Astrocyte (in vitro differentiated cells and primary cell): ENCODE data around the gene MKS1. TPM values are rescaled to one million over a fixed set of nuclear protein-coding genes. Genes with fewer than 3 reads are reported as not detected.

Experiments used
- DNase-seq: peaks from one replicate; pipeline ENCODE4 v3.0.0-alpha.2; 2010; ENCODE audit warnings: low read depth
- FAIRE-seq: peaks from 2 replicates; lab custom pipeline; 2011; peaks lifted over from hg19 to GRCh38; lab: Jason Lieb, UNC
- H2AFZ ChIP-seq: 2 replicates; pipeline ENCODE4 v1.6.0; 2012; ENCODE audit warnings: low read depth, low read length, inconsistent platforms
- H3K27ac ChIP-seq: 2 replicates; pipeline ENCODE4 v1.5.1; 2011; ENCODE audit warnings: low read depth, low read length, inconsistent platforms
- H3K27me3 ChIP-seq: 2 replicates; pipeline ENCODE4 v1.6.0; 2011; ENCODE audit warnings: low read length, inconsistent platforms; ENCODE audit not compliant: insufficient read depth
- H3K36me3 ChIP-seq: 2 replicates; pipeline ENCODE4 v1.5.1; 2011; ENCODE audit warnings: low read length, inconsistent platforms; ENCODE audit not compliant: insufficient read depth
- H3K4me1 ChIP-seq: 2 replicates; pipeline ENCODE4 v1.5.1; 2011; ENCODE audit warnings: low read length, inconsistent platforms; ENCODE audit not compliant: insufficient read depth
- H3K4me2 ChIP-seq: 2 replicates; pipeline ENCODE4 v1.6.0; 2012; ENCODE audit warnings: low read length, inconsistent platforms
- H3K4me3 ChIP-seq: 2 replicates; pipeline ENCODE4 v1.5.1; 2011; ENCODE audit warnings: low read depth, mild to moderate bottlenecking, low read length, inconsistent platforms; ENCODE audit not compliant: insufficient read depth
- H3K79me2 ChIP-seq: 2 replicates; pipeline ENCODE4 v1.6.0; 2012; ENCODE audit warnings: mild to moderate bottlenecking, low read length, inconsistent platforms; ENCODE audit not compliant: insufficient read depth
- H3K9ac ChIP-seq: 2 replicates; pipeline ENCODE4 v1.6.0; 2012; ENCODE audit warnings: mild to moderate bottlenecking, low read length, inconsistent platforms
- H3K9me3 ChIP-seq: 2 replicates; pipeline ENCODE4 v1.5.1; 2012; ENCODE audit warnings: low read depth, mild to moderate bottlenecking, low read length, inconsistent platforms; ENCODE audit not compliant: insufficient read depth
- H4K20me1 ChIP-seq: 2 replicates; pipeline ENCODE4 v1.6.0; 2012; ENCODE audit warnings: low read length, inconsistent platforms; ENCODE audit not compliant: insufficient read depth
- H3K27ac Mint-ChIP-seq: one replicate; pipeline ENCODE4 v1.8.0; 2021; ENCODE audit warnings: mild to moderate bottlenecking, mixed read lengths; ENCODE audit not compliant: unreplicated experiment
- H3K27me3 Mint-ChIP-seq: one replicate; pipeline ENCODE4 v1.8.0; 2021; ENCODE audit warnings: low read depth, mixed read lengths; ENCODE audit not compliant: unreplicated experiment
- H3K36me3 Mint-ChIP-seq: one replicate; pipeline ENCODE4 v1.8.0; 2021; ENCODE audit warnings: low read depth, mixed read lengths; ENCODE audit not compliant: unreplicated experiment
- H3K4me1 Mint-ChIP-seq: one replicate; pipeline ENCODE4 v1.8.0; 2021; ENCODE audit warnings: low read depth, mixed read lengths; ENCODE audit not compliant: unreplicated experiment
- H3K4me3 Mint-ChIP-seq: one replicate; pipeline ENCODE4 v1.8.0; 2021; ENCODE audit warnings: mild to moderate bottlenecking, moderate library complexity, mixed read lengths; ENCODE audit not compliant: unreplicated experiment
- H3K9me3 Mint-ChIP-seq: one replicate; pipeline ENCODE4 v1.8.0; 2021; ENCODE audit warnings: mild to moderate bottlenecking, mixed read lengths; ENCODE audit not compliant: unreplicated experiment
- EZH2 ChIP-seq: IDR thresholded peaks from 2 replicates; pipeline ENCODE4 v1.6.1; 2012; ENCODE audit warnings: mild to moderate bottlenecking, low read length, inconsistent platforms; ENCODE audit not compliant: insufficient read depth
- total RNA-seq: library from RNA; stranded (reverse); gene quantifications from 2 replicates; pipeline ENCODE4 v1.2.1, GENCODE V29; 2021
- TF ChIP-seq, protein P1 (sequence below): IDR thresholded peaks from 2 replicates; pipeline ENCODE4 v1.5.1; 2011; ENCODE audit warnings: low read depth, mild to moderate bottlenecking, inconsistent platforms, low read length, moderate library complexity; ENCODE audit not compliant: insufficient read depth

Gene MKS1
- total RNA-seq, 1 donor from 2014 or later, result 12.0 TPM

DNA sequence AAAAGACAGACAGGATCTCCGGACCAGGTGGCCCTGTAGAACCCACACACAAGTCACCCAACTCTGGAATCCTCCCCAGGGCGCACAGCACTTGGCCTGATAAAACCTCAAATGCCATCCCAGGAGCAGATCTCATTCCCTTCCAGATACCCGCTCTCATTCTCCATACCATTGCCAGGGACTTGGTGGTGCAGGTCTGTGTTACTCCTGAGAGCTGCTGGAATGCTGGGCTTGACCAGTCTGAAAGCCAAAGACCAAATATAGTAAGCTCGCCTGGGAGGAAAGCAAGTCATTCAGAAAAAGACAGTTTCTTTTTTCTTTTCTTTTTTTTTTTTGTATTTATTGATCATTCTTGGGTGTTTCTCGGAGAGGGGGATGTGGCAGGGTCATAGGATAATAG, 10.7 kb downstream of the MKS1 start:
- Histone ChIP-seq H3K9me3 (no peaks in the 10 kb centered on the region), H3K4me1 (no peaks in the 10 kb centered on the region), H3K4me3 (no peak overlapping the region), H3K79me2 (no peaks in the 10 kb centered on the region), H3K4me2 (no peak overlapping the region), H4K20me1 (no peaks in the 10 kb centered on the region), H3K27me3 (no peaks in the 10 kb centered on the region), H3K27ac (no peak overlapping the region), H2AFZ (no peak overlapping the region), H3K36me3 (peaks cover 7% of the 10 kb centered on the region), H3K9ac (no peak overlapping the region)
- H3K36me3 Mint-ChIP-seq, result peaks cover 23% of the 10 kb centered on the region
- no peak overlapping the region for H3K27ac Mint-ChIP-seq
- DNase-seq (no peak), FAIRE-seq (no peak)
- no peaks in the 10 kb centered on the region for H3K9me3 Mint-ChIP-seq
- H3K4me3 Mint-ChIP-seq, result no peak overlapping the region
- TF ChIP-seq EZH2, result no peak
- TF ChIP-seq, protein P1, sequence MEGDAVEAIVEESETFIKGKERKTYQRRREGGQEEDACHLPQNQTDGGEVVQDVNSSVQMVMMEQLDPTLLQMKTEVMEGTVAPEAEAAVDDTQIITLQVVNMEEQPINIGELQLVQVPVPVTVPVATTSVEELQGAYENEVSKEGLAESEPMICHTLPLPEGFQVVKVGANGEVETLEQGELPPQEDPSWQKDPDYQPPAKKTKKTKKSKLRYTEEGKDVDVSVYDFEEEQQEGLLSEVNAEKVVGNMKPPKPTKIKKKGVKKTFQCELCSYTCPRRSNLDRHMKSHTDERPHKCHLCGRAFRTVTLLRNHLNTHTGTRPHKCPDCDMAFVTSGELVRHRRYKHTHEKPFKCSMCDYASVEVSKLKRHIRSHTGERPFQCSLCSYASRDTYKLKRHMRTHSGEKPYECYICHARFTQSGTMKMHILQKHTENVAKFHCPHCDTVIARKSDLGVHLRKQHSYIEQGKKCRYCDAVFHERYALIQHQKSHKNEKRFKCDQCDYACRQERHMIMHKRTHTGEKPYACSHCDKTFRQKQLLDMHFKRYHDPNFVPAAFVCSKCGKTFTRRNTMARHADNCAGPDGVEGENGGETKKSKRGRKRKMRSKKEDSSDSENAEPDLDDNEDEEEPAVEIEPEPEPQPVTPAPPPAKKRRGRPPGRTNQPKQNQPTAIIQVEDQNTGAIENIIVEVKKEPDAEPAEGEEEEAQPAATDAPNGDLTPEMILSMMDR, result no peak
- H3K4me1 Mint-ChIP-seq, result no peaks in the 10 kb centered on the region
- no peaks in the 10 kb centered on the region for H3K27me3 Mint-ChIP-seq

DNA sequence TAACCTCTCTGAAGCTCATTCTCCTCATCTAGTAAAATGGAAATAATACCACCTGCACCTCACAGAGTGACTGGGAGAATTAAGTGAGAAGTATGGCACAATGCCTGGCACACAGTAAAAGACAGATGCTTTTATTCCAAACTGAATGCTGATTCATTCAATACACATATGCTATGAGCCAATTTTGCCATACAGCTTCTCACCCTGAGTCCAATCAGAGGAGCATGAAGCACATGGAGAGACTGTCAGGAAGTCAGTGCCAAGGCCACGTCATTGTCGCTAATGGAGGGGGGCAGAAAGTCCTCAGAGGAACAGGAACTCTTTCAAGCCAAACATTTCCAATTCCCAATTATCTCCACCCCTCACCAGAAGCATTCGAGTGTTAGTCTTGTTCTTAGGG, 11.6 kb downstream of the MKS1 start:
- no peak overlapping the region for H3K4me3 Mint-ChIP-seq
- H3K27me3 Mint-ChIP-seq, result no peaks in the 10 kb centered on the region
- Histone ChIP-seq H3K4me2 (no peak overlapping the region), H3K36me3 (peaks cover 6% of the 10 kb centered on the region), H3K4me3 (no peak overlapping the region), H3K27me3 (no peaks in the 10 kb centered on the region), H2AFZ (no peak overlapping the region), H3K9me3 (no peaks in the 10 kb centered on the region), H3K9ac (no peak overlapping the region), H4K20me1 (no peaks in the 10 kb centered on the region), H3K4me1 (no peaks in the 10 kb centered on the region), H3K27ac (no peak overlapping the region), H3K79me2 (no peaks in the 10 kb centered on the region)
- peaks cover 21% of the 10 kb centered on the region for H3K36me3 Mint-ChIP-seq
- FAIRE-seq (no peak), DNase-seq (no peak)
- no peaks in the 10 kb centered on the region for H3K4me1 Mint-ChIP-seq
- TF ChIP-seq EZH2, result no peak
- TF ChIP-seq, protein P1, result no peak
- no peaks in the 10 kb centered on the region for H3K9me3 Mint-ChIP-seq
- no peak overlapping the region for H3K27ac Mint-ChIP-seq

DNA sequence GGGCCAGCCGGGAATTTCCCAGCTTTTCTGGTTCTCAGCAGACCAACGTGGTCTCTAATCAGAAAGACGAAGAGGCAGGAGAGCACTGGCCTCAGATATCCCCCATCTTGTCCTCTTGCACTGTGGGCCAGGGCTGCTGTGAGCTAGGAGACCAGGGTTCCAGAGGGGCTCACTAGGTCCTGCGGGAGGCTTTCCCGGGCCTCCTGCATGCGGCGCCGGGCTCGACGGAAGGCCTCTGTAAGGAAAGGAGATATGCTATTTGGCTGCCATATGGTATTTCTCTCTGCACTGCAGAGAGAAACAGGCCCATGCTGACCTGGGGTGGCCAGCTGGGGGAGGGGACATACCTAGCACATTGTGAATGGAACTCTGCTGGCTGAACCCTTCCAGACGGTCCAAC, 13.1 kb downstream of the MKS1 start:
- H4K20me1 ChIP-seq, result no peaks in the 10 kb centered on the region
- H3K9ac ChIP-seq, result no peak overlapping the region
- no peaks in the 10 kb centered on the region for H3K4me1 ChIP-seq
- H3K79me2 ChIP-seq, result no peaks in the 10 kb centered on the region
- H3K27ac ChIP-seq, result no peak overlapping the region
- H3K9me3 Mint-ChIP-seq, result no peaks in the 10 kb centered on the region
- H2AFZ ChIP-seq, result no peak overlapping the region
- H3K27ac Mint-ChIP-seq, result no peak overlapping the region
- no peaks in the 10 kb centered on the region for H3K27me3 Mint-ChIP-seq
- no peak overlapping the region for H3K4me3 ChIP-seq
- H3K36me3 Mint-ChIP-seq, result peaks cover 21% of the 10 kb centered on the region
- H3K36me3 ChIP-seq, result peaks cover 2% of the 10 kb centered on the region
- no peaks in the 10 kb centered on the region for H3K9me3 ChIP-seq
- H3K4me1 Mint-ChIP-seq, result no peaks in the 10 kb centered on the region
- no peak overlapping the region for H3K4me3 Mint-ChIP-seq
- no peak overlapping the region for H3K4me2 ChIP-seq
- TF ChIP-seq, protein P1, result no peak
- no peak for TF ChIP-seq EZH2
- DNase-seq (no peak), FAIRE-seq (no peak)
- no peaks in the 10 kb centered on the region for H3K27me3 ChIP-seq
